ENCODE measurements around the gene STARD3. TPM values are rescaled to one million over a fixed set of nuclear protein-coding genes. Genes with fewer than 3 reads are reported as not detected.

Gene STARD3
- total RNA-seq, 2 donors from 2014 or later, result 59.8 to 76.0 TPM

- Mint-ChIP-seq H3K36me3 (ENCODE audit: low read depth) (peaks cover 11% of the 10 kb centered on the region), H3K27me3 (no peaks in the 10 kb centered on the region), H3K27ac (no peak overlapping the region), H3K9me3 (no peaks in the 10 kb centered on the region), H3K4me1 (peaks cover 20% of the 10 kb centered on the region), H3K4me3 (no peak overlapping the region)
- no peak for ATAC-seq (replicated peaks)
Observed at GRCh38 chr17:39648616-39649366, 11.8 kb downstream of the STARD3 start.

- Mint-ChIP-seq H3K27me3 (no peaks in the 10 kb centered on the region), H3K4me1 (peaks cover 18% of the 10 kb centered on the region), H3K4me3 (no peak overlapping the region), H3K27ac (no peak overlapping the region), H3K36me3 (ENCODE audit: low read depth) (peaks cover 19% of the 10 kb centered on the region), H3K9me3 (no peaks in the 10 kb centered on the region)
- no peak for ATAC-seq (replicated peaks)
Observed at GRCh38 chr17:39650121-39650579, 13.2 kb downstream of the STARD3 start.

GRCh38 chr17:39651923-39652586, 15.1 kb downstream of the STARD3 start:
- Mint-ChIP-seq H3K4me1 (peaks cover 18% of the 10 kb centered on the region), H3K27me3 (no peaks in the 10 kb centered on the region), H3K36me3 (ENCODE audit: low read depth) (peaks cover 30% of the 10 kb centered on the region), H3K9me3 (no peaks in the 10 kb centered on the region), H3K27ac (peak overlapping the region; percentile 69), H3K4me3 (no peak overlapping the region)
- no peak for ATAC-seq (replicated peaks)

DNA sequence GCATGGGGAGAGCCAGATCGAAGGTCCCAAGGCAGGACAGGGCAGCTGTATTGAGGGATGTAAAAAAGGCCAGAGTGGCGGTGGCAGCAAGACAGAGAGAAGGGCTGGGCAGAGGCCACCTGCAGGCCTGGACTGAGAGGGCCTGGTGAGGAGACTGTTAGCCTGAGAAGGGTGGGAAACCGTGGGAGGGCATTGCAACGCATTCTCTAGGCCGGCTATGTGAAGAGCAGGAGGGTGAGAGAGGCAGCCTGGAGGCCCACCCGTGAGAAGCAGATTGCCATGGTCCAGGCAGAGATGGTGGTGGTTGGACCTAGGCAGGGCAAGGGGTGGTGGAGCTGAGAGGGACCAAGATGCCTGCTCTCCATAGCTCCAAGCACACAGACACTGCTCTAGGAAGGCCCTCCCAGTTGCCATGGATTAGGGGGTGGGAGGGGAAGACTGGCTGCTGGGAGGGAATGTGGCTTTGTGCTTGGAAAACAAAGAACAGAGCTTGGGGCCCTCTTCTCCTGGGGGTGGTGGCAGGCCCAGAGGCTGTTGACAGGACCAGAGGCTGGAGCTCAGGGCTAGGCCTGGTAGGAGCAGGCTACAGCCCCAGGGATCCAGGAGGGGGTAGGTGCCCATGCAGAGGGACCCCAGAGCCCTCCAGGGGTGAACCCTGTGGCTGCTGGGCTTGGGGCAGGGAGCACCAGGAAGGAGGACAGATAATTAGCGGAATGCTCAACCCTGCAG, 15.8 kb downstream of the STARD3 start:
- Mint-ChIP-seq H3K36me3 (ENCODE audit: low read depth) (peaks cover 32% of the 10 kb centered on the region), H3K27ac (peak overlapping the region; percentile 69), H3K4me3 (no peak overlapping the region), H3K27me3 (no peaks in the 10 kb centered on the region), H3K4me1 (peaks cover 18% of the 10 kb centered on the region), H3K9me3 (no peaks in the 10 kb centered on the region)
- ATAC-seq (replicated peaks), result no peak

GRCh38 chr17:39653316-39653661, 16.3 kb downstream of the STARD3 start:
- Mint-ChIP-seq H3K36me3 (ENCODE audit: low read depth) (peaks cover 37% of the 10 kb centered on the region), H3K4me3 (no peak overlapping the region), H3K4me1 (peaks cover 18% of the 10 kb centered on the region), H3K27ac (no peak overlapping the region), H3K9me3 (no peaks in the 10 kb centered on the region), H3K27me3 (no peaks in the 10 kb centered on the region)
- no peak for ATAC-seq (replicated peaks)

GRCh38 chr17:39653662-39654331, 16.9 kb downstream of the STARD3 start:
- Mint-ChIP-seq H3K4me1 (peaks cover 18% of the 10 kb centered on the region), H3K4me3 (no peak overlapping the region), H3K9me3 (no peaks in the 10 kb centered on the region), H3K27ac (no peak overlapping the region), H3K36me3 (ENCODE audit: low read depth) (peaks cover 38% of the 10 kb centered on the region), H3K27me3 (no peaks in the 10 kb centered on the region)
- ATAC-seq (replicated peaks), result peak; percentile 87

GRCh38 chr17:39655105-39655504, 18.2 kb downstream of the STARD3 start:
- Mint-ChIP-seq H3K4me3 (no peak overlapping the region), H3K27me3 (no peaks in the 10 kb centered on the region), H3K9me3 (no peaks in the 10 kb centered on the region), H3K4me1 (peaks cover 15% of the 10 kb centered on the region), H3K36me3 (ENCODE audit: low read depth) (peaks cover 42% of the 10 kb centered on the region), H3K27ac (no peak overlapping the region)
- ATAC-seq (replicated peaks), result no peak

GRCh38 chr17:39658346-39658745, 21.4 kb downstream of the STARD3 start:
- no peak overlapping the region for H3K4me3 Mint-ChIP-seq
- no peaks in the 10 kb centered on the region for H3K9me3 Mint-ChIP-seq
- H3K4me1 Mint-ChIP-seq, result no peaks in the 10 kb centered on the region
- no peak overlapping the region for H3K27ac Mint-ChIP-seq
- no peak for ATAC-seq (replicated peaks)
- peaks cover 56% of the 10 kb centered on the region for H3K36me3 Mint-ChIP-seq (ENCODE audit: low read depth)
- H3K27me3 Mint-ChIP-seq, result no peaks in the 10 kb centered on the region

GRCh38 chr17:39658760-39659159, 21.8 kb downstream of the STARD3 start:
- Mint-ChIP-seq H3K27me3 (no peaks in the 10 kb centered on the region), H3K27ac (no peak overlapping the region), H3K36me3 (ENCODE audit: low read depth) (peaks cover 54% of the 10 kb centered on the region), H3K4me1 (no peaks in the 10 kb centered on the region), H3K9me3 (no peaks in the 10 kb centered on the region), H3K4me3 (no peak overlapping the region)
- ATAC-seq (replicated peaks), result no peak

- Mint-ChIP-seq H3K36me3 (ENCODE audit: low read depth) (peaks cover 51% of the 10 kb centered on the region), H3K4me3 (no peak overlapping the region), H3K4me1 (no peaks in the 10 kb centered on the region), H3K9me3 (no peaks in the 10 kb centered on the region), H3K27me3 (no peaks in the 10 kb centered on the region), H3K27ac (no peak overlapping the region)
- no peak for ATAC-seq (replicated peaks)
Observed at GRCh38 chr17:39659279-39660010, 22.5 kb downstream of the STARD3 start.

DNA sequence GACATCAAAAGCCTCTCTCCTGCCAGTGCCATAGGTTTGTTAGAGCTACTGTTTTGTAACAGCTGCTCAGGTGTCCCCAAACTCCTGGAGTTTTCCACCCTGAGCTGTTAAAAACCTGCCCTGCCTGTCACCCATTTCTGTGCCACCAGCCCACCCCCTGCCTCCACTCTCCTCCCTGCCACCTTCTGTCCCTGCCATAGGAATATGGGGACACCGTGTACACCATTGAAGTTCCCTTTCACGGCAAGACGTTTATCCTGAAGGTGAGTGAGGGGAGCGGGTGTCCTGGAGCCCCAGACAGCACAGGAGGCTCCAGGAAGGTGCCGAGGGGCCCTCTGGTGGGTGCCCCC, 23.0 kb downstream of the STARD3 start:
- H3K27ac Mint-ChIP-seq, result no peak overlapping the region

GRCh38 chr17:39660397-39661385, 23.7 kb downstream of the STARD3 start:
- Mint-ChIP-seq H3K36me3 (ENCODE audit: low read depth) (peaks cover 40% of the 10 kb centered on the region), H3K4me3 (no peak overlapping the region), H3K27me3 (no peaks in the 10 kb centered on the region), H3K27ac (no peak overlapping the region), H3K4me1 (no peaks in the 10 kb centered on the region), H3K9me3 (no peaks in the 10 kb centered on the region)
- ATAC-seq (replicated peaks), result no peak

More for the DNA sequence above, 23.0 kb downstream of the STARD3 start:
- Mint-ChIP-seq H3K27me3 (no peaks in the 10 kb centered on the region), H3K4me3 (no peak overlapping the region), H3K36me3 (ENCODE audit: low read depth) (peaks cover 47% of the 10 kb centered on the region), H3K4me1 (no peaks in the 10 kb centered on the region), H3K9me3 (no peaks in the 10 kb centered on the region)
- no peak for ATAC-seq (replicated peaks)

All from activated T-helper 17 cell treated with anti-CD3 and anti-CD28 coated beads, Interleukin-2, amount 50 U/mL, for 72 hours (primary cell).